ENCODE measurements around the gene GRB2. TPM values are rescaled to one million over a fixed set of nuclear protein-coding genes. Genes with fewer than 3 reads are reported as not detected.

GRB2 gene
- total and polyA plus RNA-seq, 2 experiments from 2014 or later = 89.0 to 112 TPM

DNA sequence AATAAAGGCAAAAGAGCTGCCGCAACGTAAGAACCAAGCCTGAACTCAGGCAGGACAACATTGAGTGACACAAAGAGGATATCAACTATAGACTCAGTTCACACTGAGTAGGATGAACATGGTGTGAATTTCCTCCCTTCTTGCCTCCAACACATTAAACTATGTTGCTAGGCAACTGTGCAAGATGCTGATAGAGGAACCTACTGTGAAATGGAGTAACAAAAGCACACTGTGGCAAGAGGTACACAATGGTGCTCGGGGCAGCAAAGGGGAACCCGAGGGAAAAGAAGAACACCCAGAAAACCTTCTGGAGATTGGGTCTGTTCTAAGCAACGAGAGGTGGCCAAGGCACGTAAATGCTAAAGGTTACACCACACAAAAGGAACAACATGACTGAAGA lies 34.1 kb downstream of the GRB2 start:
- TF ChIP-seq ZNF331 (CRISPR knock-in tag; IDR thresholded peaks at IDR 0.05; ENCODE audit: low read depth) = no peak
- TF ChIP-seq, protein P1, sequence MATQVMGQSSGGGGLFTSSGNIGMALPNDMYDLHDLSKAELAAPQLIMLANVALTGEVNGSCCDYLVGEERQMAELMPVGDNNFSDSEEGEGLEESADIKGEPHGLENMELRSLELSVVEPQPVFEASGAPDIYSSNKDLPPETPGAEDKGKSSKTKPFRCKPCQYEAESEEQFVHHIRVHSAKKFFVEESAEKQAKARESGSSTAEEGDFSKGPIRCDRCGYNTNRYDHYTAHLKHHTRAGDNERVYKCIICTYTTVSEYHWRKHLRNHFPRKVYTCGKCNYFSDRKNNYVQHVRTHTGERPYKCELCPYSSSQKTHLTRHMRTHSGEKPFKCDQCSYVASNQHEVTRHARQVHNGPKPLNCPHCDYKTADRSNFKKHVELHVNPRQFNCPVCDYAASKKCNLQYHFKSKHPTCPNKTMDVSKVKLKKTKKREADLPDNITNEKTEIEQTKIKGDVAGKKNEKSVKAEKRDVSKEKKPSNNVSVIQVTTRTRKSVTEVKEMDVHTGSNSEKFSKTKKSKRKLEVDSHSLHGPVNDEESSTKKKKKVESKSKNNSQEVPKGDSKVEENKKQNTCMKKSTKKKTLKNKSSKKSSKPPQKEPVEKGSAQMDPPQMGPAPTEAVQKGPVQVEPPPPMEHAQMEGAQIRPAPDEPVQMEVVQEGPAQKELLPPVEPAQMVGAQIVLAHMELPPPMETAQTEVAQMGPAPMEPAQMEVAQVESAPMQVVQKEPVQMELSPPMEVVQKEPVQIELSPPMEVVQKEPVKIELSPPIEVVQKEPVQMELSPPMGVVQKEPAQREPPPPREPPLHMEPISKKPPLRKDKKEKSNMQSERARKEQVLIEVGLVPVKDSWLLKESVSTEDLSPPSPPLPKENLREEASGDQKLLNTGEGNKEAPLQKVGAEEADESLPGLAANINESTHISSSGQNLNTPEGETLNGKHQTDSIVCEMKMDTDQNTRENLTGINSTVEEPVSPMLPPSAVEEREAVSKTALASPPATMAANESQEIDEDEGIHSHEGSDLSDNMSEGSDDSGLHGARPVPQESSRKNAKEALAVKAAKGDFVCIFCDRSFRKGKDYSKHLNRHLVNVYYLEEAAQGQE (IDR thresholded peaks at IDR 0.05; ENCODE audit: unreplicated experiment) = no peak
- TF ChIP-seq NANOG (IDR thresholded peaks at IDR 0.05; ENCODE audit: borderline replicate concordance) = no peak
- no peak for TF ChIP-seq ZNF114 (CRISPR knock-in tag; IDR thresholded peaks at IDR 0.05)
- no peak for TF ChIP-seq EZH2 (IDR thresholded peaks at IDR 0.05; ENCODE audit: low read depth, unreplicated experiment)
- TF ChIP-seq JUNB (IDR thresholded peaks at IDR 0.05; ENCODE audit: unreplicated experiment) = no peak
- no peak for TF ChIP-seq CREB1 (CRISPR knock-in tag; IDR thresholded peaks at IDR 0.05; ENCODE audit: low read depth)
- TF ChIP-seq ZNF462 (CRISPR knock-in tag; IDR thresholded peaks at IDR 0.05) = no peak
- no peak for TF ChIP-seq POLR2AphosphoS5 (IDR thresholded peaks at IDR 0.05; ENCODE audit: low read depth)
- TF ChIP-seq STAT1 (IDR thresholded peaks at IDR 0.05; ENCODE audit: unreplicated experiment) = no peak
- no peak for TF ChIP-seq ETS1 (IDR thresholded peaks at IDR 0.05)
- TF ChIP-seq CTCF (conservative IDR thresholded peaks at IDR 0.05; ENCODE audit: low read depth in 2 of 2) = no peak
- Histone ChIP-seq H2AFZ (no peak overlapping the region), H3K79me2 (replicated peaks; ENCODE audit: insufficient read depth) (peaks cover 100% of the 10 kb centered on the region), H3K4me1 (ENCODE audit: insufficient read depth) (peaks cover 43% of the 10 kb centered on the region), H3F3A (replicated peaks; ENCODE audit: low read depth) (0 out of 2 replicates have a peak, but pooled peaks cover 5% of the 10 kb centered on the region), H3K27ac (ENCODE audit: low read depth) (no peak overlapping the region), H3K36me3 (ENCODE audit: insufficient read depth) (no peaks in the 10 kb centered on the region), H3K4me2 (no peak overlapping the region), H3K27me3 (ENCODE audit: insufficient read depth) (no peaks in the 10 kb centered on the region), H4K20me1 (replicated peaks; ENCODE audit: insufficient read depth) (peaks cover 55% of the 10 kb centered on the region), H3K9me2 (ENCODE audit: insufficient read depth) (no peaks in the 10 kb centered on the region), H3K4me3 (no peak overlapping the region)
- Mint-ChIP-seq H3K4me1 (peaks cover 27% of the 10 kb centered on the region), H3K27ac (no peak overlapping the region), H3K27me3 (ENCODE audit: insufficient read depth, low read depth, poor library complexity) (no peaks in the 10 kb centered on the region), H3K36me3 (ENCODE audit: low read depth) (peaks cover 5% of the 10 kb centered on the region; the same call in 2 of the 3 replicates), H3K9me3 (no peaks in the 10 kb centered on the region), H3K4me3 (no peak overlapping the region)
- DNase-seq (ENCODE audit: low spot score) (no peak), ATAC-seq (no peak)

All from GM23338 (cell line).